GM12872 (cell line): ENCODE results near the gene CMTM8.

ENCODE experiments used
- TF ChIP-seq, protein P1 (sequence below): IDR thresholded peaks from 3 replicates; pipeline ENCODE4 v1.5.1; 2011; ENCODE audit warnings: low read depth, mild to moderate bottlenecking, low read length, moderate library complexity; ENCODE audit not compliant: insufficient read depth

Gene CMTM8

DNA sequence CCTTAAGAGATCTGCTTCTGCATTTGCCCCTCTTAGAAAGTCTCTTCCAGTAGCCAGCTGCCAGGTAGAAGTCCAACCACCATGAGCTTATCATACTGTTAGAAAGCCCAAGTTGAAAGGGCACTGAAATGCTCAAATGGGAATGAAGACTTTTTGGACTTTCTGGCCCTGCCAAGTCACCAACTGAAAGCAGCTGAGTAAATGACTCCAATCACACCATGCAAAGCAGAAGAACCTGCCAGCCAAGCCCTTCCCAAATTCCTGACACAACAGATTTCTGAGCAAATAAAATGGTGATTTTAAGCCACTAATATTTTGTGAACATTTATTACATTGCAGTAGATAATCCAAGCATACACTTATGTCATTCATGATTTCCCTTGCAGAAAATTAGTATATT lies 2.1 kb upstream of the CMTM8 start:
- TF ChIP-seq, protein P1, sequence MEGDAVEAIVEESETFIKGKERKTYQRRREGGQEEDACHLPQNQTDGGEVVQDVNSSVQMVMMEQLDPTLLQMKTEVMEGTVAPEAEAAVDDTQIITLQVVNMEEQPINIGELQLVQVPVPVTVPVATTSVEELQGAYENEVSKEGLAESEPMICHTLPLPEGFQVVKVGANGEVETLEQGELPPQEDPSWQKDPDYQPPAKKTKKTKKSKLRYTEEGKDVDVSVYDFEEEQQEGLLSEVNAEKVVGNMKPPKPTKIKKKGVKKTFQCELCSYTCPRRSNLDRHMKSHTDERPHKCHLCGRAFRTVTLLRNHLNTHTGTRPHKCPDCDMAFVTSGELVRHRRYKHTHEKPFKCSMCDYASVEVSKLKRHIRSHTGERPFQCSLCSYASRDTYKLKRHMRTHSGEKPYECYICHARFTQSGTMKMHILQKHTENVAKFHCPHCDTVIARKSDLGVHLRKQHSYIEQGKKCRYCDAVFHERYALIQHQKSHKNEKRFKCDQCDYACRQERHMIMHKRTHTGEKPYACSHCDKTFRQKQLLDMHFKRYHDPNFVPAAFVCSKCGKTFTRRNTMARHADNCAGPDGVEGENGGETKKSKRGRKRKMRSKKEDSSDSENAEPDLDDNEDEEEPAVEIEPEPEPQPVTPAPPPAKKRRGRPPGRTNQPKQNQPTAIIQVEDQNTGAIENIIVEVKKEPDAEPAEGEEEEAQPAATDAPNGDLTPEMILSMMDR: no peak

DNA sequence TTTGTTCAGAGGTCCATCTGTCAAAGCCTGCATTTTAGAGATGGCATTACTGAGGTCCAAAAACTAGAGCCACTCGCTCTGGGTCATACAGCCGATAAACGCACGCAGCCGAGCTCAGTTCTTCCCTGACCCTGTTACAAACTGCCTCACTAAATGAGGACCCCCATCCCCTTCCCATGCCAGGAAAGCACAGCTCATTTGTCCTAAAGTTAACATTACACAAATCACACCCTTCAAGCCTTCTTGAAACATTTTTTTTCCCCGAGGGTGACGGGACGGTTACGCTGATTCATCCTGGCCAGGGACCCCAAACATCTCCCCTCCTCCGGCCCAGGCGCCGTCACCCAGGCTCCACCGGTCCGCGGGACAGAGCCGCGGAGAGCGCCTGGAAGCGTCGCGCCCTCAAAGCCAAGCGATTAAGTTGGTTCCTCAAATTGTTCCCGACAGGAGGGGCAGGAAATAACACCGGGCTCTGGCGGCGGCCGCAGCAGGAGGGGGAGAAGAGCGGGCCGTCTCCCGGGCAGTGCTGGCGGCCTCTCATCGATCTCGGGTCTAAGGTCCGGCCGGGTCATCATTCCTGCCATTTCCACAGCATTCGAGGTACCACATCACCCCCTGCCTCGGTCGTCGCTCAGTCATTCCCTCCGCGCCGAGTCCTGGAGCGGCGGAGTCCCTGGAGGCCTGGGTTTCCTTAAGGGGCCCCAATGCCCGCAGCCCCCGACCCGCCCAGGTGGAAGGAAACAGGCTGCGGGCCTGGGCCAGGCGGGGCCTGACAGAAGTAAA lies 619 bp upstream of the CMTM8 start:
- TF ChIP-seq, protein P1: no peak

DNA sequence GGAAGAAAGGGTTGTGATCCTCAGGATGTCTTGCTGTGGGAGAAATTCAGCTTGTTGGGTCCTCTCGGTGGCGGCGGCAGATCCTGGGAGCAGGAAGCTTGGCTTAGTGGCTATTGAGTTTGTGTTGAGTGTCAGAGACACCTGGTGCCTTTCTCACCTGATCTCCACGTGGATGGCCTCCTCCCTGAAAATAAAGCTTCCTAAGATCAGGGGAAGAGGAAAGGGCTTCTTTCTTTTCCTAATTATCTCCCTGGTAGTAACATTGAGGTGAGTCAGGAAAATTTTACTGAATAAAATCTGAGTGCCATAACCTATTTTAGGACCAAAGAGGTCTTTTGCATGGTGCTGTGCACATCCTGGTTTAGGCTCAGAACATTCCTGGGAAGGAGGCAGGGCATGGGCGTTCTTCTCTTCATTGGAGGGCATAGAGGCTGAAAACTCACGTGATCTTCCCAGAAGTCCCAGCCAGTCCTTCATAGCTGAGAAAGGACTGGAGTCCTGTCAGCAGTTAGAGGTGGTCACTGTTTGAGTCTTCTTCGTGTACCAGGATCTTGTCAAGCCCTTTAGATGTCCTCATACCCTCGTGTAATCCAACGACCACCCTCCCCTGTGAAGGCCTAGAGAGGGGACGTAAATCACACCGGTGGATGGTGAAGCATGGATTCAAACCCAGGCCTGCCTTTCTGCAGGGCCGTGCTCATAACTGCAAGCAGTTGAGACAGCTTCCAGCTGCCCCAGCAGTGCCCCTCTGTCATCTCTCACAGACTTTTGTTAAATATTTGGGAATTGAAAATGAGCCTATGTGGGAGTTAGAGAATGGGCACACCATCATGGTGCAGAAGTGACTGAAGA lies 1.1 kb downstream of the CMTM8 start:
- TF ChIP-seq, protein P1: no peak

DNA sequence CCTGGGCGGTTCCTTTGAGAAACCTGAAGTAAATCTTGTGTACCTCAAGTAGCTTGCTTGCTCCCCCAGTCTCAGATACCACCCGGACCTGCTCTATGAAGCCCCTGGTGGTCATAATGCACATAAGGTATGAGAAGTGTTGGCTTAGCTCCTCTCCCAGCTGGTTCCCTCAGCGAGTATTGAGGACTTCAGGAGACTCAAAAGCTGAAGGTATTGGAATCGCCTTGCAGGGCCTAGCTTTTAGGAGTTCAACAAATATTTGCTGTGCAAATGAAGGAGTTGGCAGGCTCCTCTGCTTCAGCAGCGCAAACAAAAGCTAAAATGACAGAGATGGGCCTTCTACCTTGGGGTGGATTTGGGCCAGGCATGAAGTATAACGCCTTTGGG lies 1.7 kb downstream of the CMTM8 start:
- TF ChIP-seq, protein P1: peak; percentile 56

DNA sequence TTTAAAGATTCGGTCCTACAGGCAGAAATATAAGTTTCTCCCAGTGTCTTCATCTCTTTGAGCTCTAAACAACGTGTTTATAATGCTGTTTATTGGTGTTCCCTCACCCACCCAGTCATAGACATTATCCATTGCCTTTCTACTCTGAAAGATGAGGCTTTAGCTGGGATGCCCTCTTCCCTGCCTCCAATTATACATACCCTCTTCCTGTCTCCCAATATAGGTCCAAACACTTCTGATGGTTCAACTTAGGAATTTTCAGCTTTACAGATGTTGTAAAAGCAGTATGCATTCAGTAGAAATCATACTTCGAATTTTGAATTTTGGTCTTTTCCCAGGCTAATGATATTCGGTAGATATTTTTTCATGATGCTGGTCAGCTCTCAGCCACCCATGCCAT lies 2.6 kb downstream of the CMTM8 start:
- TF ChIP-seq, protein P1: no peak

DNA sequence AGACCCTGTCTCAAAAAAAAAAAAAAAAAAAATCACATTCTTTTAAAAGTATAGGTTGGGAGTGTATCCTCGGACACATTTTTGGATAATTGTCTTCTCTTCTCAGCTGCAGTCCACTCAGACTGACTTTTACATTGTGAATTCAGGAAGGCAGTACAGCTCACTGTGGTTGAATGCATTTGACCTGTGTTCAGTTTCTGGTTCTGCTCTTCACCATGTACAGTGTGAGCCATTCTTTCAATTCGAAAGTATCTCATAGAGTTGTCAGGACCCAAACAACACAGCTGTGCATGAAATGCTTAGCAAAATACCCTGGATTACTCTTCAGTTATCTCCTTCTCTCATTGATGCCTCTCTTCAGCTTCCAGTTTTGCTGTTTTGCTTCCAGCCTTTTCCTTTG lies 5.0 kb downstream of the CMTM8 start:
- TF ChIP-seq, protein P1: no peak

DNA sequence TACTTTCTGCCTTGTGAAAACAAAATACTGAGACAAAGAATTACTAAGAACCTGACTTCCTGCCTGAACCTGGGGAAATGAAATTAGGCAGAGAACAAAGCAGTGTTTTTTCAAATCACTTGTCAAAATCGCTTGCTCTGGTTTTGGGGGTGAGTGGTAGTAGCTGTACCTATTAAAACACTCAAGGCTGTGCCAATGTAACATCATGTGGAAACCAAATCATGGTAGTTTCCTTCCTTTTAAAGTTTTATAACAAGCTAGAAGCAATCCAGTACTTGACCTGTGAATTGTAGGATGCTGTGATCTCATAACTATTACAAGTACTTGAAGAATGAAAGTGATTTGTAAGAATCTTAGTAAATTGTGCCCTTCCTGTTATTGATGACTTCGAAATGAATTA lies 6.7 kb downstream of the CMTM8 start:
- TF ChIP-seq, protein P1: no peak
